HepG2 (cell line): ENCODE results near the gene P4HA3. TPM values are rescaled to one million over a fixed set of nuclear protein-coding genes. Genes with fewer than 3 reads are reported as not detected.
"Not testable (repeated sequence)": the region's sequence is repeated elsewhere in the genome, so short reads cannot be mapped to it uniquely, and the experiment has no call there.

Experiments
- ATAC-seq: fragments of 200-7000 bp; cut with Tn5 transposase; 3 replicates; pipeline ENCODE4 v1.9.1; 2020; ENCODE audit warnings: mild to moderate bottlenecking, moderate library complexity
- BruUV-seq: library from RNA; stranded (reverse); fragments of 400-500 nt; replicated peaks from 2 replicates; lab custom pipeline; 2021; lab: Mats Ljungman, UMichigan
- CTCF ChIA-PET: fragments of 300-600 bp; formaldehyde crosslinking; extraction: SDS; loops from one replicate; lab custom pipeline; 2021; ENCODE audit warnings: low total read pairs, inconsistent platforms, low intra/inter-chr PET ratio; lab: Yijun Ruan, JAX
- POLR2A ChIA-PET: fragments of 350-600 bp; sonication (Branson Sonifier 250); formaldehyde crosslinking; loops from one replicate; lab custom pipeline; 2020; ENCODE audit warnings: antibody characterized with exemption, inconsistent platforms; lab: Yijun Ruan, JAX
- DNase-seq: peaks from one replicate; pipeline ENCODE4 v3.0.0-alpha.2; 2015; ENCODE audit warnings: low spot score
- FAIRE-seq: peaks from 3 replicates; lab custom pipeline; 2011; peaks lifted over from hg19 to GRCh38; lab: Jason Lieb, UNC
- H2AFZ ChIP-seq: one replicate; pipeline ENCODE4 v1.6.1; 2011; ENCODE audit warnings: low read length, inconsistent platforms
- H3K27ac ChIP-seq: fragments of 300-600 bp; 3 replicates; pipeline ENCODE4 v1.8.0; 2011; ENCODE audit warnings: mixed run types, mild to moderate bottlenecking, mixed read lengths, low read length, inconsistent platforms; ENCODE audit not compliant: insufficient read depth; ENCODE audit errors: extremely low read length
- H3K27me3 ChIP-seq, 2 experiments: fragments of 200-600 bp in 1 of 2; 2 replicates in 1 of 2; 3 replicates in 1 of 2; pipeline versions ENCODE4 v1.6.0 to v1.8.0; 2011; ENCODE audit warnings: low read length in 2 of 2, mild to moderate bottlenecking in 2 of 2, moderate library complexity in 2 of 2, inconsistent platforms in 1 of 2; ENCODE audit not compliant: insufficient read depth in 2 of 2, control insufficient read depth in 1 of 2
- H3K36me3 ChIP-seq, 2 experiments: fragments of 200-600 bp in 1 of 2; replicated peaks in 1 of 2; 2 replicates in 1 of 2; 3 replicates in 1 of 2; pipeline versions ENCODE4 v1.5.1 to v1.8.0; 2011; ENCODE audit warnings: low read length in 2 of 2, inconsistent platforms in 1 of 2; ENCODE audit not compliant: insufficient read depth in 2 of 2, control insufficient read depth in 1 of 2
- H3K4me1 ChIP-seq: 2 replicates; pipeline ENCODE4 v1.5.1; 2012; ENCODE audit warnings: low read length, inconsistent platforms; ENCODE audit not compliant: insufficient read depth
- H3K4me2 ChIP-seq: 2 replicates; pipeline ENCODE4 v1.6.0; 2011; ENCODE audit warnings: low read depth, low read length, inconsistent platforms
- H3K4me3 ChIP-seq, 3 experiments: fragments of 200-600 bp in 1 of 3; sonication (generic), shearing (Covaris generic) in 1 of 3; replicated peaks in 1 of 3; 2 replicates each; pipeline ENCODE4 v1.5.1; 2011 to 2016; ENCODE audit warnings: low read length in 3 of 3, inconsistent platforms in 2 of 3, low read depth in 2 of 3, mild to moderate bottlenecking in 2 of 3, control low read depth in 1 of 3, mixed read lengths in 1 of 3; ENCODE audit not compliant: insufficient read depth in 1 of 3
- H3K79me2 ChIP-seq: one replicate; pipeline ENCODE4 v1.6.1; 2011; ENCODE audit warnings: low read length, inconsistent platforms; ENCODE audit not compliant: insufficient read depth
- H3K9ac ChIP-seq: 2 replicates; pipeline ENCODE4 v1.6.0; 2011; ENCODE audit warnings: mild to moderate bottlenecking, low read depth, low read length, inconsistent platforms; ENCODE audit not compliant: insufficient read depth
- H3K9me3 ChIP-seq: 2 replicates; pipeline ENCODE4 v1.5.1; 2012; ENCODE audit warnings: mild to moderate bottlenecking, low read length
- H4K20me1 ChIP-seq: 2 replicates; pipeline ENCODE4 v1.6.0; 2011; ENCODE audit warnings: inconsistent platforms, mild to moderate bottlenecking, low read length, moderate library complexity; ENCODE audit not compliant: insufficient read depth
- ARID2 ChIP-seq: sonication (generic); formaldehyde crosslinking; IDR thresholded peaks from 2 replicates; pipeline ENCODE4 v1.8.1; 2022; ENCODE audit warnings: mild to moderate bottlenecking, missing genetic modification reagents, borderline replicate concordance
- ZMYM3 ChIP-seq: sonication (generic); formaldehyde crosslinking; IDR thresholded peaks from 2 replicates; pipeline ENCODE4 v1.5.1; 2020; ENCODE audit warnings: mild to moderate bottlenecking, missing genetic modification reagents
- WGBS: methylation state at CpG from one replicate; pipeline ENCODE4 v1.1.6; 2017; ENCODE audit warnings: low lambda C conversion rate; 5-methylcytosine and 5-hydroxymethylcytosine counted together
- in situ Hi-C: cut with HindIII; loops from 2 replicates; pipeline ENCODE4 v1.10.0; 2017; ENCODE audit warnings: low pct_unique_long_range_greater_than_20kb; ENCODE audit not compliant: extremely low pct_ligation_motif_present
- intact Hi-C: fragments of 100-400 bp; cut with micrococcal nuclease; formaldehyde crosslinking; loops from one replicate; pipeline ENCODE4 v1.10.0; 2022; ENCODE audit not compliant: unreplicated experiment
- polyA plus RNA-seq, 8 experiments: library from polyadenylated mRNA; depleted of rRNA in 3 of 8; stranded (reverse) in 7 of 8; unstranded in 1 of 8; fragments of >200 nt; fragmentation: Illumina TruSeq in 4 of 8; extraction: Trizol in 4 of 8; gene quantifications; 2 replicates each; pipeline versions ENCODE4 v1.2.1 to v1.2.3, GENCODE V29; 2011 to 2016; ENCODE audit warnings: low read depth in 4 of 8, missing spikeins in 1 of 8, mixed read lengths in 1 of 8; ENCODE audit not compliant: insufficient read depth in 1 of 8
- total RNA-seq, 5 experiments: library from RNA; depleted of rRNA; stranded (reverse); fragments of >200 nt; fragmentation: Illumina TruSeq; extraction: Trizol; gene quantifications; 2 replicates each; pipeline ENCODE4 v1.2.3, GENCODE V29; 2016; ENCODE audit warnings: low read depth in 1 of 5
- TF ChIP-seq, protein P1 (sequence below): sonication (generic); formaldehyde crosslinking; IDR thresholded peaks from 2 replicates; pipeline ENCODE4 v1.8.1; 2023; ENCODE audit warnings: missing genetic modification reagents, inconsistent platforms, borderline replicate concordance
- TF ChIP-seq, protein P2 (sequence below): sonication (generic); formaldehyde crosslinking; IDR thresholded peaks from 2 replicates; pipeline ENCODE4 v1.5.0; 2020; ENCODE audit warnings: mild to moderate bottlenecking, low read depth, missing genetic modification reagents, borderline replicate concordance
- TF ChIP-seq, protein P3 (sequence below): sonication (generic); formaldehyde crosslinking; IDR thresholded peaks from 2 replicates; pipeline ENCODE4 v1.5.0; 2020; ENCODE audit warnings: mild to moderate bottlenecking, missing genetic modification reagents, borderline replicate concordance

P4HA3 gene
- total and polyA plus RNA-seq, 2 of the 13 experiments (the other 11 are each of a cell fraction or from before 2014, with no cell fraction given), result not detected

DNA sequence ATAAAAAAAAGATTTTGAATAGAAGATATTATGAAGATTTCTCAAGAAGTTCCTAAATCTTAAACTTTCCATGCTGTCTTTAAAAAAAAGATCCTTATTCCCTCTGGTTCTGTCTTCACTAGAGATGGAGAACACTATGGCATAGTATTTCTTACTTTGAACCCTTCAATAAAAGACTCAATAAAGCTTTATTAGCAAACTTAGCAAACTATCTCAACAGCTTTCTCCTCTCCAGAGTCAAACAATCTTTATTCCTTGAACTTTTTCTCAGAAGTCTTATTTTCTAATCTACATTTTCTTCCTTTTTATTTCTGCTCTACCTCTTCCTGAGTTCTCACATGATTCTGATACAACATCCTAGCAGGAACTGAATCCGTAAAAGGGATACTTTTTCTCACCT is 21.8 kb upstream of the P4HA3 start (continued):
- TF ChIP-seq, protein P1, sequence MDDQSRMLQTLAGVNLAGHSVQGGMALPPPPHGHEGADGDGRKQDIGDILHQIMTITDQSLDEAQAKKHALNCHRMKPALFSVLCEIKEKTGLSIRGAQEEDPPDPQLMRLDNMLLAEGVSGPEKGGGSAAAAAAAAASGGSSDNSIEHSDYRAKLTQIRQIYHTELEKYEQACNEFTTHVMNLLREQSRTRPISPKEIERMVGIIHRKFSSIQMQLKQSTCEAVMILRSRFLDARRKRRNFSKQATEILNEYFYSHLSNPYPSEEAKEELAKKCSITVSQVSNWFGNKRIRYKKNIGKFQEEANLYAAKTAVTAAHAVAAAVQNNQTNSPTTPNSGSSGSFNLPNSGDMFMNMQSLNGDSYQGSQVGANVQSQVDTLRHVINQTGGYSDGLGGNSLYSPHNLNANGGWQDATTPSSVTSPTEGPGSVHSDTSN (CRISPR knock-in tag), result no peak

DNA sequence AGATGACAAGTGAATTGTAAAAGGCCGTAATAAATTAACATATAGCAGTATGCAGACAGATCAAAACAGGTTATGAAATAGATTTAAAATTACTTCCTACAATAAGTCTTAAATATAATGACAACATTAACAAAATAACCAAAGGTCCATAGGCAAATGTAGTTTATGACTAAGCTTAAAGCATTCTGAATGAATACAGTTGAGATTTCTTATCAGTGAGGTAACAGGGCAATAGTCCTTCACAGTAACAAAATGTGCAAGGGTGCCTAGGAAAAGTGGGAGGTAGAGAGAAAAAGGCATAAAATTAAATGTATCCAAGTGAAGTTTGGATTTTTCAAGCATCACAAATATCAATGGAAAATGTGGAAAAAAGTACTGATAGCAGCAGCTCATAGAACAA is 20.9 kb upstream of the P4HA3 start:
- H3K9ac ChIP-seq, result no peak overlapping the region
- in situ Hi-C loops, result no loop called here
- no peak overlapping the region for H2AFZ ChIP-seq
- H3K9me3 ChIP-seq, result no peaks in the 10 kb centered on the region
- DNase-seq, result no peak
- no peak for FAIRE-seq
- TF ChIP-seq, protein P2, sequence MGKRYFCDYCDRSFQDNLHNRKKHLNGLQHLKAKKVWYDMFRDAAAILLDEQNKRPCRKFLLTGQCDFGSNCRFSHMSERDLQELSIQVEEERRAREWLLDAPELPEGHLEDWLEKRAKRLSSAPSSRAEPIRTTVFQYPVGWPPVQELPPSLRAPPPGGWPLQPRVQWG (CRISPR knock-in tag), result no peak
- no peak for TF ChIP-seq ARID2 (CRISPR knock-in tag)
- TF ChIP-seq, protein P3, sequence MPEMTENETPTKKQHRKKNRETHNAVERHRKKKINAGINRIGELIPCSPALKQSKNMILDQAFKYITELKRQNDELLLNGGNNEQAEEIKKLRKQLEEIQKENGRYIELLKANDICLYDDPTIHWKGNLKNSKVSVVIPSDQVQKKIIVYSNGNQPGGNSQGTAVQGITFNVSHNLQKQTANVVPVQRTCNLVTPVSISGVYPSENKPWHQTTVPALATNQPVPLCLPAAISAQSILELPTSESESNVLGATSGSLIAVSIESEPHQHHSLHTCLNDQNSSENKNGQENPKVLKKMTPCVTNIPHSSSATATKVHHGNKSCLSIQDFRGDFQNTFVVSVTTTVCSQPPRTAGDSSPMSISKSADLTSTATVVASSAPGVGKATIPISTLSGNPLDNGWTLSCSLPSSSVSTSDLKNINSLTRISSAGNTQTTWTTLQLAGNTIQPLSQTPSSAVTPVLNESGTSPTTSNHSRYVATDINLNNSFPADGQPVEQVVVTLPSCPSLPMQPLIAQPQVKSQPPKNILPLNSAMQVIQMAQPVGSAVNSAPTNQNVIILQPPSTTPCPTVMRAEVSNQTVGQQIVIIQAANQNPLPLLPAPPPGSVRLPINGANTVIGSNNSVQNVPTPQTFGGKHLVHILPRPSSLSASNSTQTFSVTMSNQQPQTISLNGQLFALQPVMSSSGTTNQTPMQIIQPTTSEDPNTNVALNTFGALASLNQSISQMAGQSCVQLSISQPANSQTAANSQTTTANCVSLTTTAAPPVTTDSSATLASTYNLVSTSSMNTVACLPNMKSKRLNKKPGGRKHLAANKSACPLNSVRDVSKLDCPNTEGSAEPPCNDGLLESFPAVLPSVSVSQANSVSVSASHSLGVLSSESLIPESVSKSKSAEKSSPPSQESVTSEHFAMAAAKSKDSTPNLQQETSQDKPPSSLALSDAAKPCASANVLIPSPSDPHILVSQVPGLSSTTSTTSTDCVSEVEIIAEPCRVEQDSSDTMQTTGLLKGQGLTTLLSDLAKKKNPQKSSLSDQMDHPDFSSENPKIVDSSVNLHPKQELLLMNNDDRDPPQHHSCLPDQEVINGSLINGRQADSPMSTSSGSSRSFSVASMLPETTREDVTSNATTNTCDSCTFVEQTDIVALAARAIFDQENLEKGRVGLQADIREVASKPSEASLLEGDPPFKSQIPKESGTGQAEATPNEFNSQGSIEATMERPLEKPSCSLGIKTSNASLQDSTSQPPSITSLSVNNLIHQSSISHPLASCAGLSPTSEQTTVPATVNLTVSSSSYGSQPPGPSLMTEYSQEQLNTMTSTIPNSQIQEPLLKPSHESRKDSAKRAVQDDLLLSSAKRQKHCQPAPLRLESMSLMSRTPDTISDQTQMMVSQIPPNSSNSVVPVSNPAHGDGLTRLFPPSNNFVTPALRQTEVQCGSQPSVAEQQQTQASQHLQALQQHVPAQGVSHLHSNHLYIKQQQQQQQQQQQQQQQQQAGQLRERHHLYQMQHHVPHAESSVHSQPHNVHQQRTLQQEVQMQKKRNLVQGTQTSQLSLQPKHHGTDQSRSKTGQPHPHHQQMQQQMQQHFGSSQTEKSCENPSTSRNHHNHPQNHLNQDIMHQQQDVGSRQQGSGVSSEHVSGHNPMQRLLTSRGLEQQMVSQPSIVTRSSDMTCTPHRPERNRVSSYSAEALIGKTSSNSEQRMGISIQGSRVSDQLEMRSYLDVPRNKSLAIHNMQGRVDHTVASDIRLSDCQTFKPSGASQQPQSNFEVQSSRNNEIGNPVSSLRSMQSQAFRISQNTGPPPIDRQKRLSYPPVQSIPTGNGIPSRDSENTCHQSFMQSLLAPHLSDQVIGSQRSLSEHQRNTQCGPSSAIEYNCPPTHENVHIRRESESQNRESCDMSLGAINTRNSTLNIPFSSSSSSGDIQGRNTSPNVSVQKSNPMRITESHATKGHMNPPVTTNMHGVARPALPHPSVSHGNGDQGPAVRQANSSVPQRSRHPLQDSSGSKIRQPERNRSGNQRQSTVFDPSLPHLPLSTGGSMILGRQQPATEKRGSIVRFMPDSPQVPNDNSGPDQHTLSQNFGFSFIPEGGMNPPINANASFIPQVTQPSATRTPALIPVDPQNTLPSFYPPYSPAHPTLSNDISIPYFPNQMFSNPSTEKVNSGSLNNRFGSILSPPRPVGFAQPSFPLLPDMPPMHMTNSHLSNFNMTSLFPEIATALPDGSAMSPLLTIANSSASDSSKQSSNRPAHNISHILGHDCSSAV (CRISPR knock-in tag), result no peak
- no peak for TF ChIP-seq ZMYM3
- no peak for ATAC-seq
- H3K4me3 ChIP-seq, result no peak overlapping the region
- no peaks in the 10 kb centered on the region for H3K36me3 ChIP-seq
- H3K4me1 ChIP-seq, result no peaks in the 10 kb centered on the region
- no peak overlapping the region for H3K27ac ChIP-seq
- no peak overlapping the region for H3K4me2 ChIP-seq
- H3K79me2 ChIP-seq, result no peaks in the 10 kb centered on the region
- BruUV-seq, result no TSS peak
- no peaks in the 10 kb centered on the region for H4K20me1 ChIP-seq
- intact Hi-C loops, result no loop called here
- 98% methylated on average over 1 of the region's 1 CpG for WGBS
- ChIA-PET POLR2A (no interaction called here), CTCF (no interaction called here)
- H3K27me3 ChIP-seq, result no peaks in the 10 kb centered on the region

DNA sequence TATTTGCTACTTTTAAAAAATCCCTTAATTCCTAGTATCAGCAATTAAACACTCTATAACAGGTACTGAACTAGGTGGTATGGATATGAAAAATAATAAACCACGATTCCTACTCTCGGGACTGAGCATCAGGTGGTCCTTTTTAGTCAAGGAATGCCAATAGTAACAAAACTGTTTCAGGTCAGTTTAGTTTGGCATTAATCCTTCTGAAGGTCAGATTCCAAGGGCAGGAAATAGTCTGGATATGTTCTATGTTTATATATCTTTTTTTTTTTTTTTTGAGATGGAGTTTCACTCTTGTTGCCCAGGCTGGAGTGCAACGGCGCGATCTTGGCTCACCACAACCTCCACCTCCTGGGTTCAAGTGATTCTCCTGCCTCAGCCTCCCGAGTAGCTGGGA is 19.6 kb upstream of the P4HA3 start:
- intact Hi-C loops, H3K79me2 ChIP-seq, H3K9me3 ChIP-seq, H4K20me1 ChIP-seq, H3K9ac ChIP-seq, POLR2A ChIA-PET, H3K27ac ChIP-seq, H3K4me3 ChIP-seq, H3K27me3 ChIP-seq, CTCF ChIA-PET, H3K4me1 ChIP-seq, H3K36me3 ChIP-seq, ATAC-seq, H3K4me2 ChIP-seq, H2AFZ ChIP-seq, in situ Hi-C loops, FAIRE-seq, DNase-seq, BruUV-seq: not testable (repeated sequence)
- 70% methylated on average over 6 of the region's 6 CpGs for WGBS
